ENCODE data around the gene SLC45A3.
A peak's percentile ranks its signal among the peaks of the same experiment; 100 is the strongest.
"Not testable (repeated sequence)": the region's sequence is repeated elsewhere in the genome, so short reads cannot be mapped to it uniquely, and the experiment has no call there.

The SLC45A3 gene, protein sequence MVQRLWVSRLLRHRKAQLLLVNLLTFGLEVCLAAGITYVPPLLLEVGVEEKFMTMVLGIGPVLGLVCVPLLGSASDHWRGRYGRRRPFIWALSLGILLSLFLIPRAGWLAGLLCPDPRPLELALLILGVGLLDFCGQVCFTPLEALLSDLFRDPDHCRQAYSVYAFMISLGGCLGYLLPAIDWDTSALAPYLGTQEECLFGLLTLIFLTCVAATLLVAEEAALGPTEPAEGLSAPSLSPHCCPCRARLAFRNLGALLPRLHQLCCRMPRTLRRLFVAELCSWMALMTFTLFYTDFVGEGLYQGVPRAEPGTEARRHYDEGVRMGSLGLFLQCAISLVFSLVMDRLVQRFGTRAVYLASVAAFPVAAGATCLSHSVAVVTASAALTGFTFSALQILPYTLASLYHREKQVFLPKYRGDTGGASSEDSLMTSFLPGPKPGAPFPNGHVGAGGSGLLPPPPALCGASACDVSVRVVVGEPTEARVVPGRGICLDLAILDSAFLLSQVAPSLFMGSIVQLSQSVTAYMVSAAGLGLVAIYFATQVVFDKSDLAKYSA

DNA sequence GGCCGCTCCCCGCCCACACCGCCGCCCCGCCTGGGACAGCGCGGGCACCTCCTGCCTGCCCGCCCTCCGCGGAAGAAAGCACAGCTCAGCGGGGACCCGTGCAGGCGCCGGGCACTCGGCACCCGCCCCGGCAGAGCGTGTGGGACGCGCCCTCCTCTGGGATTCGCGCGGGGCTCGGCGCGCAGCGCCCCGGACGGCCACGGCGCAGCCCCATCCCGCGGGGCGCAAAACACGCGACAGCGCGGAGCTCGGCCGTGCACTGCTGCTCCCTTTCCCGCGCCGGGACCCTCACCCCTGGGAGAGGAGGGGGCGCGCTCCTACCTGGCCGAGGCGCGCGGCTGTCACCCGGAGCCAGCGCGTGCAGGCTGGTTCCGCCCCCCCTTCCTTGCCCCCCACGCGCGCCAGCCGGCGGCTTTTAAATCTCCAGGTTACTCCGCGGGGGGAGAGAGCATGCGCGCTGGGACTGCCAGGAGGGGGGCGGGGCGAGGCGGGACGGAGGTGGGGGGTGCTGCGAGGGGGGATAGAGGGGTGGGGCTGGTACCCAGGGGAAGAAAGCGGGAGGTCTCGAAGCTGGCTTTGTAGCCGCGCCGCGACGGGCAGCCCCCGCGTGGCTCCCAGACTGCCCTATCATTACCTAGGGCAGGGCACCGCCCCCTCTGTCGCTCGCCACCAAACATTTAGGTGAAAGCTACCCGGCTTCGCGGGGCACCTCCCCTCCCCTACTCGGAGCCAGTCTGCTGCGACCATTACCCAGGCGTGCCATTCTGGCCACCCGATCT lies at the start of gene SLC45A3:
SLC45A3 (minus strand) TSS at position 437 of the 779 bp plus-strand sequence. CDS start 15,853 bp downstream, outside the sequence.
- DNase-seq (ENCODE audit: low read depth), result no peak

GRCh38 chr1:205726619-205727125 lies 46.4 kb upstream of the SLC45A3 start:
- no peak for DNase-seq (ENCODE audit: low read depth)

- no peak for DNase-seq (ENCODE audit: low read depth)
Measured at GRCh38 chr1:205725514-205725913, 45.2 kb upstream of the SLC45A3 start.

DNA sequence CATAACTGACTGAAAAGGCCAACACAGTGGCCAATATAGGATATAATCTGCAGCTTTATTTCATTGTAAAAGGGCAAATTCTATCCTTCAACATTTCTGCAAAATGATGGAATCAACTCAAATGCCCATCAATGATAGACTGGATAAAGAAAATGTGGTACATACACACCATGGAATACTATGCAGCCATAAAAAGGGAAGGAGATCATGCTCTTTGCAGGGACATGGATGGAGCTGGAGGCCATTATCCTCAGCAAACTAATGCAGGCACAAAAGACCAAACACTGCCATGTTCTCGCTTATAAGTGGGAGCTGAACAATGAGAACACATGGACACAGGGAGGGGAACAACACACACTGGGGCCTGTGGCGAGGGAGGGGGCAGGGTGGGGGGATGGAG lies 40.4 kb upstream of the SLC45A3 start:
- not testable (repeated sequence) for DNase-seq (ENCODE audit: low read depth)

- no peak for DNase-seq (ENCODE audit: low read depth)
Measured at GRCh38 chr1:205719762-205720161, 39.5 kb upstream of the SLC45A3 start.

DNA sequence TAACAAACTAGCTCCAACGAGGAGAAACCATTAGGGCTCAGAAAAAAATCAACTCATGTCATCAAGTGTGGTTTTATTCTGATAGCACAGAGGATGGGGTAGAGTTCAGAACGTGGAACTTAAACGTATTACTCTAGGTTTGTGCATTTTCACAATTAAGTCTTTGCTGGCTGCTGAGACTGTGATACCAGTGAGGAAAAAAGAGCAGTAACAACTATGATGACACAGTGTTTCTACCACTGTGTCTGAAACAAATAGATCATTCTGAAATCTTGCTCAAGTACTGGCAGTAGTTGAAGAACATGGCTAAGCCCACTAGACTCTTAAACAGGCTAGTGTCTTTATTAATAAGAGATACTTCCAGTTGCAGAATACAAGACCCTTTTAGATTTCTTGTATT lies 38.7 kb upstream of the SLC45A3 start:
- DNase-seq (ENCODE audit: low read depth), result no peak

- DNase-seq (ENCODE audit: low read depth), result no peak
Measured at GRCh38 chr1:205716371-205717132, 36.2 kb upstream of the SLC45A3 start.

GRCh38 chr1:205715628-205716027 lies 35.3 kb upstream of the SLC45A3 start:
- DNase-seq (ENCODE audit: low read depth), result no peak

- DNase-seq (ENCODE audit: low read depth), result no peak
Measured at GRCh38 chr1:205714906-205715246, 34.6 kb upstream of the SLC45A3 start.

DNA sequence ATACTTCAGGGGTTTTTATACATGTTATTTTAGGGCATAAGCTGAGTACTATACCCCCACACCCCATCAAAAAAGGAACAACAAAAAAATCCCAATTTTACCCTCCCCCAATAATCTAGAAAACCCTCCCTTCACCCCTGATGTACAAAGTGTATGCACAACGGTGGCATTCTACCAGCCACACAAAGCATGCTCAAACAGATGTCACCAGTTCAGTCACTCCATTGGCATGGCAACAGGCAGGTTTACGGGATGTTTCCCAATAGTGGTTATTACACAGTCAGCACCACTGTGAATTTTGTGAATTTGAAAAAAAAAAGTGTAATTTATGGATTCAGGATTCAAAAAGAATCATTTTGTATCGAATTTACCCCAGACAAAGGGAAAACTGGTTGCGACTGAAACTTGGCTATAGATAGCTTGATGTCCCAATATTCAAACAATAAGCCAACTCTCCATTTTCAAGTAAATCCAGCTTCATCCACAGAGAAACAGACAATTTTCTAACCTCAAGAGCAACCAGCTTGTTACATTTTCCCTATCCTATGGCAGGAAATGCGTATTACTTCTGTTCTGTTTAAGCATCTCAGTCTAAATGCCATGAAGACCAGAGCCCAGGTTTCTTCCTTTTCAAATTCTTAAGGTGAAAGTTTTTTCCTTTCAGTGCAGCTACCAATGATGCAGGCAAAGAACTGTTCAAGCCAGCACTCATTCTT lies 34.0 kb upstream of the SLC45A3 start:
- peak; percentile 21 for DNase-seq (ENCODE audit: low read depth)

DNA sequence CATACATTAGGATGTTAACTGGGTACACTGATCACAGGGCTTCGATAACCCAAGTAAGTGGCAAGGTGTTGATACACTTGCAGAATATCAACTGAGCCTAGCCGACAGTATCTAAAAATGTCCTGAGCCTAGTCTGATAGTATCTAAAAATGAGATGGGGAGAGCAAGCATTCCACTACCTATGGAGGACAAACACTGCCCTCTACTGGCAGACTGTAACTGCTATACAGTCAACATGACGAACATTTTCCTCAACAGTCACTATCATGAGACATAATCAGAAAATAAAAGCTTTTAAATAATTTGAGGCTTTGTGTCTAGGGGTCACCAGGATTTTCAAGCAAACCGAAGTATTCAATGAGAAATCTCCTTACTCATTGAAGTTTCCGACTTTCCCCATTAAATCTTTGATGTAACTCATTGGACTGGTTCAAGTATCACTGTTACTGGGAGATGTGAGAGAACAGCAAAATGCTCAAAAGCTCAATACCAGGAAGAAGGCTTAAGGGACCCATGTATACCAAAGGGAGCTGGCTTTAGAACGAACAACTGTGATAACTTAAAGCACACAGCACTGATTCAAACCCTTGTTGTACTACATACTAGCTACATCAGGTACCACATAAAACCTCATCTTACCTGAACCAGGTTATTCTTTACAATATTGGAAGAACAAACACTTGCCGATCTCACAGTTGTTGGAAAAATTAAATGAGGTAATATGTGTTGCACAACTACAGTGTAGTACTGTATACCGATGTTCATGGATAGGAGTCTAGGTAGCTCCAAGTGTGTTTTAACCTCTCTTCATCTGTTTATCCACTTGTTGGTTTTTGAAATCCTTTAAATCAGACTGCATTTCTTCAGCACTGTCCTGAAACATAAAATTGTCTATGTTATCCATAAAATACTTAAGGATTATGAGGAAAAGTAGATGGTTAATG lies 31.1 kb upstream of the SLC45A3 start:
- DNase-seq (ENCODE audit: low read depth), result peak; percentile 79

GRCh38 chr1:205710201-205711062 lies 30.1 kb upstream of the SLC45A3 start:
- DNase-seq (ENCODE audit: low read depth), result no peak

DNA sequence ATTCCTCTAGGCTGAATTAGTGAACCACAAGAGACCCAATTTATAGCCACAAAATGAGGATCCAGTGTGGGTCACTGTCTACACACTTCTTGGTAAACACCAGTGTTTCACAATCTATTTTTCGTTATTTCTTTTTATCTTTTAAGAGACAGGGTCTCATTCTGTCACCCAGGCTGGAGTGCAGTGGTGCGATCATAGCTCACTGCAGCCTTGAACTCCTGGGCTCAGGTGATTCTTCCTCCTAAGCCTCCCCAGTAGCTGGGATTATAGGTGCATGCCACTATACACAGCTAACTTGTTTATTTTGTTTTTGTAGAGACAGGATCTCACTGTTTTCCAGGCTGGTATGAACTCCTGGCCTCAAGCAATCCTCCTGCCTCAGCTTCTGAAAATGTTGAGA lies 29.3 kb upstream of the SLC45A3 start:
- DNase-seq (ENCODE audit: low read depth), result no peak

- DNase-seq (ENCODE audit: low read depth), result peak; percentile 20
Measured at GRCh38 chr1:205709059-205709398, 28.7 kb upstream of the SLC45A3 start.

DNA sequence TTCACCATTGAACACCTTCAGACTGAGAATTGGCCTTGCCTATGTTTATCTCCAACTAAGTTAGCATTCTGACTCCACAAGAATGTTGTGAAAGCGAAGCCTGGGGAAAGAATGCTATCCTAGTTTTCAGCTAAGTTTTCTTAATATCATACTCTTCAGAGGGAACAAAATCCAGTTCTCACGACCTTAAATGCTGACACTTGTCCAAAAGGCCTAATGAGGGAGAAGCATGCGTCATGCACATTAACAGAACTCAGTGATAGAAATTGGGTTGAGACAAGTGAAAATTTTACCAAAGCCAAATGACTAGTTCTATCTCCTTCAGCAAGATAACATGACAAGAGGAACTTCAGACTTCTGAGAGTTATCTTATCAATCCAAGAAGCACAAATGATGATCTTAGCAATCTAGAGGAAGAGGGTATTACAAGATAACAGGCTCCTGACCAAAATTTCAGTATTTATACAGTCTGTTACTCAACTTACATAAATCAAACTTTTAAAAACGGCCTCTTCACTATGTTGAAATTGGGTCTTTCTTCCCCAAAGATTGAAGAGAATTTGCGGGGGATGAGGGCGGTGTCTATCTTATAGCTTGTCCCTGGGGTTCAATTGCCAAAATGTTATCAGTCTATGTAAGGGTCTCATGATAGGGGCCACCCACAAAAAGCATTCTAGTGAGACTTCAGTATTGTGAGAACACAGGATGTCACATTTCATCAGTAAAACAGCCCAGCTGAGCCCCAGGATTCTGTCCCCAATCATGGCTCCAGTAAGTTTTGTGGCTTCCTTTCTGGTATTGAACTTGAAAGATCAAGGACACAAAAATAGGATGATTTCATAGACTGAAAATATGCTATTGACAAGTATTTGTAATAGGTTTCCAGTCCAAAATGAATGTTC lies 26.5 kb upstream of the SLC45A3 start:
- no peak for DNase-seq (ENCODE audit: low read depth)

- DNase-seq (ENCODE audit: low read depth), result no peak
Measured at GRCh38 chr1:205704903-205705302, 24.6 kb upstream of the SLC45A3 start.

- DNase-seq (ENCODE audit: low read depth), result no peak
Measured at GRCh38 chr1:205703072-205703471, 22.8 kb upstream of the SLC45A3 start.

- no peak for DNase-seq (ENCODE audit: low read depth)
Measured at GRCh38 chr1:205701891-205702290, 21.6 kb upstream of the SLC45A3 start.

Measured in stromal cell of bone marrow (primary cell).